Vagina (tissue), 2 donors: Measurements from ENCODE around the gene PRICKLE2. TPM values are rescaled to one million over a fixed set of nuclear protein-coding genes. Genes with fewer than 3 reads are reported as not detected.

ENCODE experiments used
- DNase-seq, 2 donors: peaks; one replicate each; pipeline ENCODE4 v3.0.0-alpha.2; 2017; ENCODE audit errors: extremely low spot score in 2 of 2
- H3K27ac ChIP-seq: fragments of 200-600 bp; sonication (generic); one replicate; pipeline ENCODE4 v1.5.1; 2019
- H3K27me3 ChIP-seq: fragments of 200-600 bp; sonication (generic); one replicate; pipeline ENCODE4 v1.5.1; 2019
- H3K36me3 ChIP-seq, 2 donors: fragments of 200-600 bp; sonication (generic); one replicate each; pipeline ENCODE4 v1.5.1; 2017 to 2019
- H3K4me1 ChIP-seq: fragments of 200-600 bp; sonication (generic); one replicate; pipeline ENCODE4 v1.5.1; 2019
- H3K4me3 ChIP-seq, 2 donors: fragments of 200-600 bp; sonication (generic); 1 replicate in 1 of 2; 2 replicates in 1 of 2; pipeline ENCODE4 v1.5.1; 2016 to 2019
- H3K9me3 ChIP-seq: fragments of 200-600 bp; sonication (generic); one replicate; pipeline ENCODE4 v1.5.1; 2019
- CTCF ChIP-seq, 3 experiments: fragments of 450-650 bp in 2 of 3; fragments of 200-600 bp in 1 of 3; sonication (generic) in 1 of 3; IDR thresholded peaks; one replicate each; pipeline ENCODE4 v1.5.1; 2017 to 2019; ENCODE audit warnings: antibody characterized with exemption in 3 of 3, mild to moderate bottlenecking in 2 of 3, moderate library complexity in 2 of 3
- POLR2A ChIP-seq, 2 donors: fragments of 450-650 bp; IDR thresholded peaks; one replicate each; pipeline ENCODE4 v1.6.1; 2017; ENCODE audit warnings: antibody characterized with exemption in 2 of 2, mild to moderate bottlenecking in 2 of 2, moderate library complexity in 2 of 2
- POLR2AphosphoS5 ChIP-seq, 2 donors: sonication (generic); formaldehyde crosslinking; IDR thresholded peaks; one replicate each; pipeline ENCODE4 v1.9.0; 2017; ENCODE audit warnings: antibody characterized with exemption in 2 of 2, mild to moderate bottlenecking in 2 of 2, low read depth in 1 of 2; ENCODE audit not compliant: insufficient read depth in 1 of 2
- intact Hi-C: fragments of 100-400 bp; cut with DNase I; formaldehyde crosslinking; loops from one replicate; pipeline ENCODE4 v1.15.1; 2023
- total RNA-seq: library from RNA; depleted of rRNA; stranded (reverse); fragments of >200 nt; gene quantifications from one replicate; pipeline ENCODE4 v1.2.3, GENCODE V29; 2016

The PRICKLE2 gene
- total RNA-seq, 1 donor from 2014 or later = 39.3 TPM

DNA sequence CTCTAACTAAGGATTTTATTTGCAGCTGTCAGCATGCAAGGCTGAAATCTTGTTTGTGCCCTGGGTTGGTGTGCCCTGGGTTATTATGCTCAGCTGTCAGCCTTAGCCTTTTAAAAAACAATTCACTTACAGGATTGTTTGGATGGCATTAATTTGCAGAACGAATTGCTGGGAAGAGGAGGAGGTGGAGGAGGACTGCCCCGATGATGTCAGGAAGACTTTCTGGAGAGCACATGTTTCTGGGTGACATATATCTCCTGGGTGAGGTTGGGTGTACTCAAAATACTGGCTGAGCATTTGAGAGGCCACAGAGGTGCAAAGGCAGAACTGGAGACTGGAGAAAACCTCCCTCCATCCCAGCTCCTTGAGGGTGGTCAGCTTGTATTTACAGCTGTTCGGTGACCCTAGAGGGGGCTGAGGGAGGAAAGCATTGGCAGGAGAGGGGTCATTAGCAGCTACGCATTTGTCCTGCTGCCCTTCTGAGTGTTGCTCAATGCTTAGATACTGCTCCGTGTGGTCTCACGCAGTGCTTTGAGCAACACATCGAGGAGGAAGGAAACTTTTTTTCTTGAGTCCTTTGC lies 142.2 kb downstream of the PRICKLE2 start:
- no peaks in the 10 kb centered on the region for H3K27me3 ChIP-seq
- H3K4me1 ChIP-seq = peaks cover 12% of the 10 kb centered on the region
- no peak for TF ChIP-seq POLR2A (IDR thresholded peaks at IDR 0.05)
- TF ChIP-seq CTCF (IDR thresholded peaks at IDR 0.05) = no peak
- no peak for TF ChIP-seq POLR2AphosphoS5 (IDR thresholded peaks at IDR 0.05; ENCODE audit: insufficient read depth in 1 of 2, low read depth in 1 of 2)
- H3K36me3 ChIP-seq = no peaks in the 10 kb centered on the region
- intact Hi-C loops = no loop called here
- peak overlapping the region; percentile 49 for H3K27ac ChIP-seq
- H3K9me3 ChIP-seq = no peaks in the 10 kb centered on the region
- no peak overlapping the region for H3K4me3 ChIP-seq
- DNase-seq = no peak

GRCh38 chr3:64082411-64082810 lies 142.9 kb downstream of the PRICKLE2 start:
- intact Hi-C loops = no loop called here
- no peaks in the 10 kb centered on the region for H3K27me3 ChIP-seq
- DNase-seq = no peak
- no peaks in the 10 kb centered on the region for H3K9me3 ChIP-seq
- H3K27ac ChIP-seq = peak overlapping the region; percentile 49
- TF ChIP-seq POLR2AphosphoS5 (IDR thresholded peaks at IDR 0.05; ENCODE audit: insufficient read depth in 1 of 2, low read depth in 1 of 2) (no peak), POLR2A (IDR thresholded peaks at IDR 0.05) (no peak), CTCF (IDR thresholded peaks at IDR 0.05) (no peak)
- H3K4me3 ChIP-seq = no peak overlapping the region
- peaks cover 12% of the 10 kb centered on the region for H3K4me1 ChIP-seq
- no peaks in the 10 kb centered on the region for H3K36me3 ChIP-seq

- no peaks in the 10 kb centered on the region for H3K9me3 ChIP-seq
- intact Hi-C loops = no loop called here
- no peaks in the 10 kb centered on the region for H3K36me3 ChIP-seq
- no peak for DNase-seq
- no peaks in the 10 kb centered on the region for H3K27me3 ChIP-seq
- no peak overlapping the region for H3K27ac ChIP-seq
- no peak overlapping the region for H3K4me3 ChIP-seq
- H3K4me1 ChIP-seq = peaks cover 4% of the 10 kb centered on the region
- TF ChIP-seq POLR2A (IDR thresholded peaks at IDR 0.05) (no peak), POLR2AphosphoS5 (IDR thresholded peaks at IDR 0.05; ENCODE audit: insufficient read depth in 1 of 2, low read depth in 1 of 2) (no peak), CTCF (IDR thresholded peaks at IDR 0.05) (no peak)
Observed at GRCh38 chr3:64081235-64081630, 144.0 kb downstream of the PRICKLE2 start.

- intact Hi-C loops = no loop called here
Observed at GRCh38 chr3:64080616-64081234, 144.5 kb downstream of the PRICKLE2 start.

More at GRCh38 chr3:64080616-64081234, 144.5 kb downstream of the PRICKLE2 start:
- no peak for DNase-seq
- Histone ChIP-seq H3K27me3 (no peaks in the 10 kb centered on the region), H3K27ac (no peak overlapping the region), H3K4me3 (no peak overlapping the region), H3K36me3 (no peaks in the 10 kb centered on the region), H3K9me3 (no peaks in the 10 kb centered on the region), H3K4me1 (no peaks in the 10 kb centered on the region)
- TF ChIP-seq POLR2AphosphoS5 (IDR thresholded peaks at IDR 0.05; ENCODE audit: insufficient read depth in 1 of 2, low read depth in 1 of 2) (no peak), POLR2A (IDR thresholded peaks at IDR 0.05) (no peak), CTCF (IDR thresholded peaks at IDR 0.05) (no peak)
